Measurements from ENCODE around the gene FBP2.

Gene FBP2

GRCh38 chr9:94639999-94640376 lies 46.4 kb upstream of the FBP2 start:
- Histone ChIP-seq H3K4me3 (ENCODE audit: low read length) (no peak overlapping the region), H3K27me3 (ENCODE audit: control insufficient read depth, low read length) (peaks cover 25% of the 10 kb centered on the region), H3K79me2 (ENCODE audit: control insufficient read depth, low read length) (no peaks in the 10 kb centered on the region), H3K27ac (ENCODE audit: low read depth, low read length) (no peak overlapping the region), H3K36me3 (ENCODE audit: control insufficient read depth, low read length) (no peaks in the 10 kb centered on the region), H3K9me2 (replicated peaks; ENCODE audit: control insufficient read depth, low read length) (no peaks in the 10 kb centered on the region), H3F3A (ENCODE audit: control insufficient read depth, insufficient read depth) (no peaks in the 10 kb centered on the region), H3K4me1 (ENCODE audit: control insufficient read depth, low read length) (no peaks in the 10 kb centered on the region), H3K9me3 (ENCODE audit: control insufficient read depth, insufficient read depth, low read length) (peaks cover 6% of the 10 kb centered on the region), H4K20me1 (ENCODE audit: control insufficient read depth, insufficient read depth, low read depth, low read length) (no peaks in the 10 kb centered on the region), H3K4me2 (ENCODE audit: low read length) (no peak overlapping the region)
- TF ChIP-seq CTCF (IDR thresholded peaks at IDR 0.05; ENCODE audit: low read depth, low read length, poor library complexity, severe bottlenecking), result no peak
- TF ChIP-seq EZH2phosphoT487 (IDR thresholded peaks at IDR 0.05; ENCODE audit: borderline replicate concordance, low read length), result no peak

GRCh38 chr9:94639061-94639998 lies 45.7 kb upstream of the FBP2 start, which contains the start of gene FBP1:
Gene FBP1, minus strand, starts transcription at chr9:94639518. Its CDS starts 208 bp downstream, at chr9:94639310.
- Histone ChIP-seq H3K27ac (ENCODE audit: low read depth, low read length) (no peak within 1 kb of the TSS), H3K9me3 (ENCODE audit: control insufficient read depth, insufficient read depth, low read length) (peaks cover 6% of the 10 kb centered on the region), H3F3A (ENCODE audit: control insufficient read depth, insufficient read depth) (no peaks in the 10 kb centered on the region), H3K27me3 (ENCODE audit: control insufficient read depth, low read length) (peaks cover 25% of the 10 kb centered on the region), H4K20me1 (ENCODE audit: control insufficient read depth, insufficient read depth, low read depth, low read length) (no peaks in the 10 kb centered on the region), H3K4me3 (ENCODE audit: low read length) (no peak within 1 kb of the TSS), H3K4me2 (ENCODE audit: low read length) (no peak within 1 kb of the TSS; the same call in 1 of the 2 replicates), H3K79me2 (ENCODE audit: control insufficient read depth, low read length) (no peaks in the 10 kb centered on the region), H3K36me3 (ENCODE audit: control insufficient read depth, low read length) (no peaks in the 10 kb centered on the region), H3K4me1 (ENCODE audit: control insufficient read depth, low read length) (no peaks in the 10 kb centered on the region), H3K9me2 (replicated peaks; ENCODE audit: control insufficient read depth, low read length) (no peaks in the 10 kb centered on the region)
- TF ChIP-seq EZH2phosphoT487 (IDR thresholded peaks at IDR 0.05; ENCODE audit: borderline replicate concordance, low read length) (no peak), CTCF (IDR thresholded peaks at IDR 0.05; ENCODE audit: low read depth, low read length, poor library complexity, severe bottlenecking) (no peak)

- TF ChIP-seq CTCF (IDR thresholded peaks at IDR 0.05; ENCODE audit: low read depth, low read length, poor library complexity, severe bottlenecking) (no peak), EZH2phosphoT487 (IDR thresholded peaks at IDR 0.05; ENCODE audit: borderline replicate concordance, low read length) (no peak)
- H3K4me1 ChIP-seq (ENCODE audit: control insufficient read depth, low read length), result no peaks in the 10 kb centered on the region
- H3K9me2 ChIP-seq (replicated peaks; ENCODE audit: control insufficient read depth, low read length), result no peaks in the 10 kb centered on the region
- peaks cover 6% of the 10 kb centered on the region for H3K9me3 ChIP-seq (ENCODE audit: control insufficient read depth, insufficient read depth, low read length)
- peaks cover 25% of the 10 kb centered on the region for H3K27me3 ChIP-seq (ENCODE audit: control insufficient read depth, low read length)
- no peaks in the 10 kb centered on the region for H4K20me1 ChIP-seq (ENCODE audit: control insufficient read depth, insufficient read depth, low read depth, low read length)
- no peaks in the 10 kb centered on the region for H3K36me3 ChIP-seq (ENCODE audit: control insufficient read depth, low read length)
- H3K4me3 ChIP-seq (ENCODE audit: low read length), result no peak overlapping the region
- H3K4me2 ChIP-seq (ENCODE audit: low read length), result no peak overlapping the region
- no peaks in the 10 kb centered on the region for H3K79me2 ChIP-seq (ENCODE audit: control insufficient read depth, low read length)
- H3K27ac ChIP-seq (ENCODE audit: low read depth, low read length), result no peak overlapping the region
- no peaks in the 10 kb centered on the region for H3F3A ChIP-seq (ENCODE audit: control insufficient read depth, insufficient read depth)
These were observed 44.9 kb upstream of the FBP2 start for GRCh38 chr9:94638335-94639060.

Data from DOHH2 (cell line).